C1 segment of cervical spinal cord (tissue), 14 donors: ENCODE results near the gene KCNJ12.
"Not testable (repeated sequence)": the region's sequence is repeated elsewhere in the genome, so short reads cannot be mapped to it uniquely, and the experiment has no call there.

Source experiments
- DNase-seq, 14 donors: peaks; one replicate each; lab custom pipeline; 2025; lab: John Stamatoyannopoulos, UW

KCNJ12 gene

DNA sequence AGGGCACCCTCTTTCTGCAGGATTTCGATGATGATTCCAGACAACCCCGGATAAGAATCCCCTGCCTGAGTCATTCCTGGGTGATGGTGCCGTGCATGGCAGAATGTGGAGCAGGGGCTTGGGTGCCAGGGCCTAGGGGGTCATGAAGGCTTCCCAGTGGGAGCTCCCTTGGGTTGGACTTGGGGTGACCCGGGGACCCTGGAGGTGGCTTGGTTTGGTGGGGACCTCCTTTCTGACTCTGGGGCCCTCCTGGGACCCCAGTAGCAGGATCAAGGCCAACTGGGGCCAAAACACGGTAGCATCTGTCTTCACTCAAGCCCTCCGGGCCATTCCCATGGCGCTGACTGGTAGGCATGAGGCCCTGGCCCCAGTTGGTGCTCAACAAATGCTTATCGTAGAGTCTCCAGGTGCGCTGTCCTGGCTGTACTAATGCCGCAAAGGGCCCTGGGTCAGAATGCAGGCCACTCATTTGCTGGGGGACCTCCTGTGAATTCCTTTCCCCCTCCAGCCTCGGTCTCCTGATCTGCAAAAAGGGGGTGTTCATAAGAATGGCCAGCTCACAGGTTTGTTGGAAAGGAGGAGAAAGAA, 44.4 kb downstream of the KCNJ12 start:
- not testable (repeated sequence) for DNase-seq

DNA sequence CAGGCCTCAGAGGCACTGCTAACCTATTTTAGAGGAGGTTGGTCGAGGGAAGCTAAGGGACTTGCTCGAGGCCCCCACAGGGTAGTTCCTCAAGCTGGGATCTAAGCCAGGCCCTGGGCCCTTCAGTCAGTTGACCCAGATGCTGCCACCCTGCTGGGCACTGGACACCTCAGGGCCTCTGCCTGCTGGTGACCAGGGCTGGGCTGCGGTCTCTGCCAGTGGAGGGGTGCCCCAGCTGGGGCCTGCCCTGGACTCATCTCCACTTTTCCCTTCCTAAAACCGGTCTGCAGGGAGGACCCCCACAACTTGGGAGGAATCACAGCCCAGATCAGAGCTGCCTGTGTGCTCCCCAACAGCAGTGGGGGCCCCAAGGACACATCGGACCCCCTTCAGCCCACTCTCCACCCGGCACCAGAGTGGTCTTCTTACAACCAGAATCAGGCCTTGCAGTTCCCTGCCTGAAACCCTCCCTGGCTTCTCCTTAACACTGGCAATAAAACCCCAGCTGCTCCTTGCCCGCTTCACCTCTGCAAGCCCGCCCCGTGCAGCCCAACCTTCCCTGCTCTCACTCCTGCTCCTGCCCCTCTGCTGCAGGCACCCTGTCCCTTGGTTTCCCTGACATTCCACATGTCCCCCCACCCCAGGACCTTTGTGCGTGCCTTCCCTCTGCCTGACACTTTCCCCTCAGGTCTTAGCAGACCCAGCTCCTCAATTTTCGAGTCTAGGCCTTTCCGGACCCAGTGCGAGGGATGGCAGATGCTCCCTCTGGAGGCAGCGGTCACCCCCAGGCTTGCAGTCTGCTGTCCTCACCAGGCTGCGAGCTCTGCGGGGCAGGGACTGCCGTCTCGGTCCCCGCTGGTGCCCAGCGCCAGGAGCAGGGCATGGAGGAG, 45.5 kb downstream of the KCNJ12 start:
- DNase-seq = not testable (repeated sequence)

DNA sequence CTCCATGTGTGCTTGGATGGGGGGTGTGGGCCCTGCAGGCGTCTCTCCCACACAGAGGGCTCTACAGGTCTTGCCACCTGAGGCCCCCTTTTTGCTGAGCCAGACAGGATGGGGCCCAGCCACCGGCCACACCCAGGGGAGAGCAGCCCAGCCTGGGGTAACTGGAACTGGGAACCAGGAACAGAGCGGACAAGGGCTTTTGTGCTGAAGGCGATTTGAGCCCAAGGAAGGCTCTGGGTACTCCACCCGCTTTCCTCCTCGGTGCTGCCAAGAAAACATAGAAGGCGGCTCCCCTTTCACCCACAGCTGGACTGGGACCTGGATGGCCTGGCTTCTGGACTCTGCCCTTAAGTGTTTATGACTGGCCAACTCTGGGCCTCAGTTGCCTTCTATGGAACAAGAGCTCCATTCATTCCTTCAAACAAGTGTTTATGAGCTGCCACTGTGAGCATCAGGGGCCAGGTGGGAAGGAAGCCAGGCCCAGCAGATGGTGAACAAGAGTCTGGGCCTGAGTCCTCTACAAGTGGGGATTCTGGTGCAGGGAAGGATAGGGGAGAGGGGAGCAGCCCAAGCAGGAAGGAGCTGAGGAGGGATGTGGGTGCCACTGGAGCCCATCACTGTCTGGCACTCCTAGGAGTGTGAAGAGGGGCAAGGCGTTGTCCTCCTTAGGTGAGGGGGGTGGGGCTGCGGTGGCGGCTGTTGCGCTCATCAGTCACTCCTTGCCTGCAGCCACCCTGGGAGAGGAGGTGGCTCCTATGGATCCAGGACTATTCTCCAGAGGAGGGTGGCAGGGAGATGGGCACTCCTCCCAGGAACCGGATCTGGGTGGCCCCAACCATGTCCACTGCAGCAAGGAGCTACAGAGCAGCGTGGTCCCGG, 46.4 kb downstream of the KCNJ12 start:
- peak in 1 of 14 donors; percentile 71 for DNase-seq

- DNase-seq = not testable (repeated sequence)
These were observed 47.0 kb downstream of the KCNJ12 start for GRCh38 chr17:21423190-21423493.

- DNase-seq = not testable (repeated sequence)
These were observed 48.5 kb downstream of the KCNJ12 start for GRCh38 chr17:21424697-21425096.

DNA sequence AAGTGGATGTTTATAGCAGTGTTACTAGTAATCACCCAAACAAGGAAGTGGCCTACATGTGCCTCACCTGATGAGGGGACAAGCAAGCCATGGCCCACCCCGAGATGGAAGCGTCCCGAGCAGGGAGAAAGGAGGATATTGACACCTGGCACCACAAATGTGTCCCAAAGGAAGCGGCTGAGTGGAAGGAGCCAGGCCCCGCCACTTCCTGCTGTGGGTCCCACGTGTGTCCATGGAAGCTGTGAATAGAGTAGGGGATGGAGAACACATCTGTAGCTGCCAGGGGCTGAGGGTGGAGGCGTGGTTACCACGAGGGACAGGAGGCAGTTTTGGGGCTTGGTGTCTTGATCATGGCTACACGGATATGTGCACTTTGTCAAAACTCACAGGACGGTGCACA, 49.2 kb downstream of the KCNJ12 start:
- no peak for DNase-seq

DNA sequence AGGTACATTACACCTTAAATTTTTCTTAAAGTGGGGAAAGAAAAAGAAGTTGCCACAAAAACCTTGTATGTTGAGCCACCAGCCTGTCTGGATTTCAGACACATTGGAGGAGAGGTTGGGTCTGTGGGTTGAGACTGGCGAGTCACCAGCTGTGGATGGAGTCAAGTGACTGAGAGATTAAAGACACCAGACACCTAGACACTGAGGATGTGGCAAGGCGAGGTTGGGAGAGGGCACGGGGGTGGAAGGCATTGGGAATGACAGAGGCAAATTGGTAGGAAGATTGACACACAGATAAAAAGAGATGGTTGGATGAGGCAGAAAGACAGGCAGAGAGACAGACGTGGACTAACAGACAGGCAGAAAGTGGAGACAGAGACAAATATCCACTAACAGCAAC, 49.6 kb downstream of the KCNJ12 start:
- DNase-seq = no peak

GRCh38 chr17:21426246-21426645, 50.1 kb downstream of the KCNJ12 start:
- DNase-seq = not testable (repeated sequence)

- not testable (repeated sequence) for DNase-seq
These were observed 50.7 kb downstream of the KCNJ12 start for GRCh38 chr17:21426876-21427275.

- DNase-seq = not testable (repeated sequence)
These were observed 51.6 kb downstream of the KCNJ12 start for GRCh38 chr17:21427727-21428126.

DNA sequence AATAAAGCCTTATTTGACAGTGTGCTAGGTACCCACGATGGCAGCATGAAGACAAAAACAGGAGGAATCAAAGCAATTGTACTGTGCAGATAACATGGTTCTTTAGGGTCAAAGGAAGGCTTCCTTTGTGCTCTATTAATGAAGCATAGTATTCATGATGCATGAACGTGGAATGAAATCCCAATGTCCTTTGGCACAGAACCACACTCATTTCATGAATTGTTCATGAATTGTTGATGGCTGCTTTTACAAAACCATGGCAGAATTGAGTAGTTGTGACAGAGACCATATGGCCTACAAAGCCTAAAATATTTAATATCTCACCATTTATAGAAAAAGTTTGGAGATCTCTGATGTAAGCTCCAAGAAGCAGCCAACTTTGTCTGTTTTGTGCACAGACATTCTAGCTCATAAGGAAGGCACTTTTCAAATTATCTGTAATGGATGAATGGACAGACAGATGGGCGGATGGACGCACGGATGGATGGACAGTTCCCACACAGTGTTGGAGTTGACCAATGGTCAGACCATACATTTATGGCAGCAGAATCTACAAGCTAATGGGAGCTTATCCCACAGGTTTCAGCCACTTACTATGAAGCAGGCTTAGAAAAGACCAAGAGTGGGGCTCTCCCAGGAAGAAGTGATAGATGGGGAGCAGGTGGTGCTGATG, 52.7 kb downstream of the KCNJ12 start:
- not testable (repeated sequence) for DNase-seq

DNA sequence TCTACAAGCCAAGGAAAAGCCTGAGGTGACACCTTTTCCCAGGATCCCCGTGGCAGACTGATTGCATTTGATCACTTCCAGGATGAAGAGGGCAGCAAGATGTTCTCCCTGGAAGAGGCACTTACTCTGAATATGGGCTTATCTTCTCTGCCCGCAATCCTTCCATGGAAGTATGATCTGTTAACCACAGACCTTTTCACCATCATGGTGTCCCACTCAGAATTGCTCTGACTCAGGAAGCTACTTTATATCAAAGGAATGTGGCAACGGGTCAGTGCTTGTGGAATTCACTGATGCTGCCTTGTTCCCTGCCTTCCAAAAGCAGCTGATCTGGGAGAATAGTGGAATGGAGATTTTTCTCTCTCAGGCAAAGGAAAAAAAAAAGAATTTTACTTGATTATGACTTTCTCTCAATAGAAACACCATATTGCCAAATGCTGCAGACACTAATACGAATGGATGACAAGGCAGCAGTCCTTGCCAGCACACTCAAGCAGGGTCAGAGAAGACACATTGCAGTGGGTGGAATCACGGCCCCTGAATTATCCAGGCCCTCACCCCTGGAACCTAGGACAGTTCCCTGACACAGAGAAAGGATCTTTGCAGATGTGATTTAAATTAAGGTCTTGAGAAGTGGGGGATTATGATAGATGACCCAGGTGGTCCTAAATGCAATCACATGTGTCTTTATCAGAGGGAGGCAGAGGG, 53.9 kb downstream of the KCNJ12 start:
- not testable (repeated sequence) for DNase-seq

- DNase-seq = not testable (repeated sequence)
These were observed 57.8 kb downstream of the KCNJ12 start for GRCh38 chr17:21433971-21434370.

- not testable (repeated sequence) for DNase-seq
These were observed 58.8 kb downstream of the KCNJ12 start for GRCh38 chr17:21434976-21435375.

DNA sequence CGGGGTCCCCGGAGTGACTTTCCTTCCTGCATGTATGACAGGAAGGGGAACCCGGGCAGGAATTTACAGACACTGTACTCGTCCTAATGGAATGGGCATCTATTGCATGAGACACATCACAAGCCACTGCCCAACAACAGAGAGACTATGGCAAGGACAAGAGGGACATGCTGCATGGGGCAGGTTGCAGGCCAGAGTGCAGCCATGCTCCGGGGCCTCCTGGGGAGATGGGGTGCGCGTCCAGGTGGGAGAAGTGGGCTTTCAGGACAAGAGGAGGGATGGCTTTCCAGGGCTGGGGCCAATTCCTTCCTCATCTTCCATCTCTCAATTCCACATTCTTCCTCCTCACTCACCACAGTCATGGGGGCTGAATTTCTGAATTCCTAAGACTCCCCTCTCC, 60.3 kb downstream of the KCNJ12 start:
- not testable (repeated sequence) for DNase-seq

- DNase-seq = not testable (repeated sequence)
These were observed 61.0 kb downstream of the KCNJ12 start for GRCh38 chr17:21436883-21437836.

GRCh38 chr17:21438316-21439014, 62.3 kb downstream of the KCNJ12 start:
- DNase-seq = not testable (repeated sequence)

GRCh38 chr17:21439015-21439336, 62.8 kb downstream of the KCNJ12 start:
- DNase-seq = not testable (repeated sequence)

DNA sequence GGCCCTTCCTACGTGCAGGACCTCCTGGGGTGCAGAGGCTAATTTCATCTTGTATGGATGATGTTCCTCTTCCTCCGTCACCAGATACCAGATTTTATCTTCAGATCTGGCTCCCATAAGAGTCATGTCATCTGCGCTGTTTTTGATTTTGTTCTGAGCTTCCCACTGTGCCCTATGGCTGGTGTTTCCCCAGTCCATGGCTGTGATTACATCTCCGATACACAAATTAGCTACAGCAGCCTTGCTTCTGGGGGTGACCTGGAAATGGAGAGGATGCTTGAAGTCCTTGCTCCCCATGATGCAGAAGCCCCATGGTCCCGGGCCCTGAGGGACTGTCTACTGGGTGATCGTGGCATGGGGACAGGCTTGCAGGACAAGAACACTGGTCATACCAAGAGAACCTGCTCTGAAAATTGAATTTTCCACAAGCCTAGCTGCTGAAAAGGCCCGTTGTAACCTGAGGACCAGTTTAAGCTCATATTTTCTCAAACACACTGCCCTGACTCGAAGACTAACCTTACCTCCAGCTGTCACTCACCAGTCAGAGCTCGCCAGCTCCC, 69.0 kb downstream of the KCNJ12 start:
- DNase-seq = no peak
